HepG2 (cell line): ENCODE data around the gene SIAH2. TPM values are rescaled to one million over a fixed set of nuclear protein-coding genes. Genes with fewer than 3 reads are reported as not detected.
A peak's percentile ranks its signal among the peaks of the same experiment; 100 is the strongest.

Source experiments
- ATAC-seq: fragments of 200-7000 bp; cut with Tn5 transposase; 3 replicates; pipeline ENCODE4 v1.9.1; 2020; ENCODE audit warnings: mild to moderate bottlenecking, moderate library complexity
- BruUV-seq: library from RNA; stranded (reverse); fragments of 400-500 nt; replicated peaks from 2 replicates; lab custom pipeline; 2021; lab: Mats Ljungman, UMichigan
- CTCF ChIA-PET: fragments of 300-600 bp; formaldehyde crosslinking; extraction: SDS; loops from one replicate; lab custom pipeline; 2021; ENCODE audit warnings: low total read pairs, inconsistent platforms, low intra/inter-chr PET ratio; lab: Yijun Ruan, JAX
- POLR2A ChIA-PET: fragments of 350-600 bp; sonication (Branson Sonifier 250); formaldehyde crosslinking; loops from one replicate; lab custom pipeline; 2020; ENCODE audit warnings: antibody characterized with exemption, inconsistent platforms; lab: Yijun Ruan, JAX
- DNase-seq: peaks from one replicate; pipeline ENCODE4 v3.0.0-alpha.2; 2015; ENCODE audit warnings: low spot score
- FAIRE-seq: peaks from 3 replicates; lab custom pipeline; 2011; peaks lifted over from hg19 to GRCh38; lab: Jason Lieb, UNC
- H2AFZ ChIP-seq: one replicate; pipeline ENCODE4 v1.6.1; 2011; ENCODE audit warnings: low read length, inconsistent platforms
- H3K27ac ChIP-seq: fragments of 300-600 bp; 3 replicates; pipeline ENCODE4 v1.8.0; 2011; ENCODE audit warnings: mixed run types, mild to moderate bottlenecking, mixed read lengths, low read length, inconsistent platforms; ENCODE audit not compliant: insufficient read depth; ENCODE audit errors: extremely low read length
- H3K27me3 ChIP-seq, 2 experiments: fragments of 200-600 bp in 1 of 2; 2 replicates in 1 of 2; 3 replicates in 1 of 2; pipeline versions ENCODE4 v1.6.0 to v1.8.0; 2011; ENCODE audit warnings: low read length in 2 of 2, mild to moderate bottlenecking in 2 of 2, moderate library complexity in 2 of 2, inconsistent platforms in 1 of 2; ENCODE audit not compliant: insufficient read depth in 2 of 2, control insufficient read depth in 1 of 2
- H3K36me3 ChIP-seq, 2 experiments: fragments of 200-600 bp in 1 of 2; replicated peaks in 1 of 2; 2 replicates in 1 of 2; 3 replicates in 1 of 2; pipeline versions ENCODE4 v1.5.1 to v1.8.0; 2011; ENCODE audit warnings: low read length in 2 of 2, inconsistent platforms in 1 of 2; ENCODE audit not compliant: insufficient read depth in 2 of 2, control insufficient read depth in 1 of 2
- H3K4me1 ChIP-seq: 2 replicates; pipeline ENCODE4 v1.5.1; 2012; ENCODE audit warnings: low read length, inconsistent platforms; ENCODE audit not compliant: insufficient read depth
- H3K4me2 ChIP-seq: 2 replicates; pipeline ENCODE4 v1.6.0; 2011; ENCODE audit warnings: low read depth, low read length, inconsistent platforms
- H3K4me3 ChIP-seq, 3 experiments: fragments of 200-600 bp in 1 of 3; sonication (generic), shearing (Covaris generic) in 1 of 3; replicated peaks in 1 of 3; 2 replicates each; pipeline ENCODE4 v1.5.1; 2011 to 2016; ENCODE audit warnings: low read length in 3 of 3, inconsistent platforms in 2 of 3, low read depth in 2 of 3, mild to moderate bottlenecking in 2 of 3, control low read depth in 1 of 3, mixed read lengths in 1 of 3; ENCODE audit not compliant: insufficient read depth in 1 of 3
- H3K79me2 ChIP-seq: one replicate; pipeline ENCODE4 v1.6.1; 2011; ENCODE audit warnings: low read length, inconsistent platforms; ENCODE audit not compliant: insufficient read depth
- H3K9ac ChIP-seq: 2 replicates; pipeline ENCODE4 v1.6.0; 2011; ENCODE audit warnings: mild to moderate bottlenecking, low read depth, low read length, inconsistent platforms; ENCODE audit not compliant: insufficient read depth
- H3K9me3 ChIP-seq: 2 replicates; pipeline ENCODE4 v1.5.1; 2012; ENCODE audit warnings: mild to moderate bottlenecking, low read length
- H4K20me1 ChIP-seq: 2 replicates; pipeline ENCODE4 v1.6.0; 2011; ENCODE audit warnings: inconsistent platforms, mild to moderate bottlenecking, low read length, moderate library complexity; ENCODE audit not compliant: insufficient read depth
- ETV5 ChIP-seq: IDR thresholded peaks from 2 replicates; pipeline ENCODE4 v1.6.1; 2018; ENCODE audit warnings: missing biosample characterization, missing genetic modification reagents, inconsistent platforms, borderline replicate concordance
- GATAD2A ChIP-seq: IDR thresholded peaks from 2 replicates; pipeline ENCODE4 v1.6.1; 2016
- HMG20A ChIP-seq: IDR thresholded peaks from 2 replicates; pipeline ENCODE4 v1.6.1; 2016; ENCODE audit warnings: borderline replicate concordance
- HNF4A ChIP-seq: sonication (generic); formaldehyde crosslinking; IDR thresholded peaks from 2 replicates; pipeline ENCODE4 v1.4.0; 2020; ENCODE audit warnings: missing genetic modification reagents
- MAX ChIP-seq: IDR thresholded peaks from 2 replicates; pipeline ENCODE4 v1.6.1; 2012; ENCODE audit warnings: inconsistent platforms
- PATZ1 ChIP-seq: sonication (generic); formaldehyde crosslinking; IDR thresholded peaks from 2 replicates; pipeline ENCODE4 v1.4.0; 2020; ENCODE audit warnings: missing genetic modification reagents
- PAXIP1 ChIP-seq: sonication (generic); formaldehyde crosslinking; conservative IDR thresholded peaks from 2 replicates; pipeline ENCODE4 v1.4.0; 2020; ENCODE audit warnings: mild to moderate bottlenecking, missing genetic modification reagents, moderate library complexity
- PRDM4 ChIP-seq: sonication (generic); formaldehyde crosslinking; IDR thresholded peaks from 2 replicates; pipeline ENCODE4 v1.9.0; 2021; ENCODE audit warnings: missing genetic modification reagents, borderline replicate concordance
- SALL1 ChIP-seq: sonication (generic); formaldehyde crosslinking; IDR thresholded peaks from 2 replicates; pipeline ENCODE4 v1.8.0; 2022; ENCODE audit warnings: mild to moderate bottlenecking, missing genetic modification reagents
- SOX13 ChIP-seq, 3 experiments: fragments of 450-650 bp in 1 of 3; sonication (generic) in 1 of 3; formaldehyde crosslinking in 1 of 3; IDR thresholded peaks in 2 of 3; conservative IDR thresholded peaks in 1 of 3; 2 replicates each; pipeline versions ENCODE4 v1.5.0 to v1.6.1; 2016 to 2020; ENCODE audit warnings: antibody characterized with exemption in 1 of 3, mild to moderate bottlenecking in 1 of 3, missing compliant biosample characterization in 1 of 3, missing genetic modification reagents in 1 of 3, moderate library complexity in 1 of 3
- SOX6 ChIP-seq, 2 experiments: fragments of 450-650 bp in 1 of 2; sonication (generic) in 1 of 2; formaldehyde crosslinking in 1 of 2; IDR thresholded peaks; 2 replicates each; pipeline versions ENCODE4 v1.4.0 to v1.6.1; 2017 to 2020; ENCODE audit warnings: antibody characterized with exemption in 1 of 2, mild to moderate bottlenecking in 1 of 2, missing genetic modification reagents in 1 of 2
- ZMYM4 ChIP-seq: sonication (generic); formaldehyde crosslinking; IDR thresholded peaks from 2 replicates; pipeline ENCODE4 v1.8.1; 2023; ENCODE audit warnings: mild to moderate bottlenecking, missing genetic modification reagents
- ZNF337 ChIP-seq: sonication (generic); formaldehyde crosslinking; IDR thresholded peaks from 2 replicates; pipeline ENCODE4 v1.5.1; 2020; ENCODE audit warnings: missing genetic modification reagents, low read depth, mild to moderate bottlenecking, borderline replicate concordance
- ZNF468 ChIP-seq: sonication (generic); formaldehyde crosslinking; IDR thresholded peaks from 2 replicates; pipeline ENCODE4 v1.8.0; 2022; ENCODE audit warnings: mild to moderate bottlenecking, moderate library complexity, missing genetic modification reagents
- WGBS: methylation state at CpG from one replicate; pipeline ENCODE4 v1.1.6; 2017; ENCODE audit warnings: low lambda C conversion rate; 5-methylcytosine and 5-hydroxymethylcytosine counted together
- in situ Hi-C: cut with HindIII; loops from 2 replicates; pipeline ENCODE4 v1.10.0; 2017; ENCODE audit warnings: low pct_unique_long_range_greater_than_20kb; ENCODE audit not compliant: extremely low pct_ligation_motif_present
- intact Hi-C: fragments of 100-400 bp; cut with micrococcal nuclease; formaldehyde crosslinking; loops from one replicate; pipeline ENCODE4 v1.10.0; 2022; ENCODE audit not compliant: unreplicated experiment
- polyA plus RNA-seq, 8 experiments: library from polyadenylated mRNA; depleted of rRNA in 3 of 8; stranded (reverse) in 7 of 8; unstranded in 1 of 8; fragments of >200 nt; fragmentation: Illumina TruSeq in 4 of 8; extraction: Trizol in 4 of 8; gene quantifications; 2 replicates each; pipeline versions ENCODE4 v1.2.1 to v1.2.3, GENCODE V29; 2011 to 2016; ENCODE audit warnings: low read depth in 4 of 8, missing spikeins in 1 of 8, mixed read lengths in 1 of 8; ENCODE audit not compliant: insufficient read depth in 1 of 8
- total RNA-seq, 5 experiments: library from RNA; depleted of rRNA; stranded (reverse); fragments of >200 nt; fragmentation: Illumina TruSeq; extraction: Trizol; gene quantifications; 2 replicates each; pipeline ENCODE4 v1.2.3, GENCODE V29; 2016; ENCODE audit warnings: low read depth in 1 of 5

The SIAH2 gene
- total and polyA plus RNA-seq, 2 of the 13 experiments (the other 11 are each of a cell fraction or from before 2014, with no cell fraction given) = 71.8 to 117 TPM

GRCh38 chr3:150771600-150771999 lies 8.6 kb upstream of the SIAH2 start (continued):
- no peak for TF ChIP-seq ZNF468 (CRISPR knock-in tag)
- TF ChIP-seq ETV5 (CRISPR knock-in tag) = no peak
- no peak for TF ChIP-seq SOX13 (IDR thresholded peaks at IDR 0.05)
- TF ChIP-seq SOX13 (CRISPR knock-in tag; conservative IDR thresholded peaks at IDR 0.05 in 1 of 2, IDR thresholded peaks at IDR 0.05 in 1 of 2) = peak in 1 of 2 experiments; percentile 7; a peak in 1 of 4 replicates
- no peak for TF ChIP-seq SALL1 (CRISPR knock-in tag)
- peak; percentile 69; the same call in 1 of the 2 replicates for TF ChIP-seq ZMYM4 (CRISPR knock-in tag)
- TF ChIP-seq HNF4A = peak; percentile 42; the same call in 1 of the 2 replicates
- TF ChIP-seq PATZ1 (CRISPR knock-in tag) = no peak

- H3K36me3 ChIP-seq = no peaks in the 10 kb centered on the region
- intact Hi-C loops = loop anchor here (1.0 kb wide), 1 partner anchor 9 kb away; no protein-coding TSS in a partner anchor
- peak overlapping the region; percentile 68 for H3K27ac ChIP-seq
- ChIA-PET POLR2A (interaction anchor here (1.2 to 1.7 kb wide), 4 partner anchors 8 to 33 kb away, joined by 4 to 25 read pairs (median 6); partner anchors contain the start of gene SIAH2), CTCF (no interaction called here)
- BruUV-seq = no TSS peak
- no peaks in the 10 kb centered on the region for H4K20me1 ChIP-seq
- H3K9me3 ChIP-seq = no peaks in the 10 kb centered on the region
- H2AFZ ChIP-seq = no peak overlapping the region
- peak overlapping the region; percentile 27; the same call in 1 of the 2 replicates for H3K9ac ChIP-seq
- peak overlapping the region in 1 of 3 experiments; percentile 33; a peak in 1 of 6 replicates for H3K4me3 ChIP-seq
- DNase-seq (peak; percentile 76), FAIRE-seq (no peak), ATAC-seq (peak; percentile 59)
- no peaks in the 10 kb centered on the region for H3K79me2 ChIP-seq
- H3K4me2 ChIP-seq = peak overlapping the region; percentile 41
- H3K27me3 ChIP-seq = no peaks in the 10 kb centered on the region
- WGBS = 26% methylated on average over 3 of the region's 3 CpGs
- H3K4me1 ChIP-seq = peaks cover 70% of the 10 kb centered on the region
- in situ Hi-C loops = loop anchor here (10.0 kb wide), 1 partner anchor 46 kb away; no protein-coding TSS in a partner anchor
- no peak for TF ChIP-seq ZNF337 (CRISPR knock-in tag)
- peak; percentile 16; the same call in 1 of the 2 replicates for TF ChIP-seq MAX
- TF ChIP-seq PAXIP1 = peak; percentile 61
- no peak for TF ChIP-seq PRDM4 (CRISPR knock-in tag)
- TF ChIP-seq SOX6 (IDR thresholded peaks at IDR 0.05) = no peak
- TF ChIP-seq SOX6 (CRISPR knock-in tag; IDR thresholded peaks at IDR 0.05) = peak; percentile 44
- peak; percentile 48; the same call in 1 of the 2 replicates for TF ChIP-seq HMG20A (CRISPR knock-in tag)
- TF ChIP-seq GATAD2A (CRISPR knock-in tag) = peak; percentile 64
Measured at GRCh38 chr3:150770681-150771080, 7.7 kb upstream of the SIAH2 start.
